GM12801 (cell line): Measurements from ENCODE around the gene GALNT1.

ENCODE experiments used
- TF ChIP-seq, protein P1 (sequence below): IDR thresholded peaks from one replicate; pipeline ENCODE4 v1.5.1; 2011; ENCODE audit warnings: control low read depth; ENCODE audit not compliant: insufficient read length; ENCODE audit errors: extremely low read depth

Gene GALNT1

DNA sequence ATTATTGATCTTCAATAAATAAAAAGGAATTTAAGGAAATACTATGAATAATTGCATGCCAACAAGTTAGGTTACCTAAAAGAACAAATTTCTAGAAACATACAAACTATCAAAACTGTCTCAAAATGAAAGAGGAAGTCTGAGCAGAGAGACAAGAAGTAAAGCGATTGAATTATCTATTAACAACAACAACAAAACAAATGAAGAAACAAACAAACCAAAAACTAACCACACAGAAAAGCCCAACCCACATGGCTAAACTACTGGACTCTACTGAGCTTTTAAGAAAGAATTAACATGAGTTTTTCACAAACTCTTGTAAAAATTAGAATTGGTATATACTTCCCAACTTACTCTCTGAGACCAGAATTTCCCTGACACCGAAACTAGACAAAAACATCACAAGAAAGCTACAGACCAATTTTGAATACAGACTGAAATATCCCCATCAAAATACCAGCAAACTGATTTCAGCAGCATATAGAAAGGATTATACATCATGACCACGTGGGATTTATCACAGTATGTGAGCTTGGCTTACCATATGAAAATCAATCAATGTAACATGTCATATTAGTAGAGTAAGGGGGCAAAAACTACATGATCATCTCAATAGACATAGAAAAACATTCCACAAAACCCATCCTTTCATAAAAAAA is 16.6 kb upstream of the GALNT1 start:
- TF ChIP-seq, protein P1, sequence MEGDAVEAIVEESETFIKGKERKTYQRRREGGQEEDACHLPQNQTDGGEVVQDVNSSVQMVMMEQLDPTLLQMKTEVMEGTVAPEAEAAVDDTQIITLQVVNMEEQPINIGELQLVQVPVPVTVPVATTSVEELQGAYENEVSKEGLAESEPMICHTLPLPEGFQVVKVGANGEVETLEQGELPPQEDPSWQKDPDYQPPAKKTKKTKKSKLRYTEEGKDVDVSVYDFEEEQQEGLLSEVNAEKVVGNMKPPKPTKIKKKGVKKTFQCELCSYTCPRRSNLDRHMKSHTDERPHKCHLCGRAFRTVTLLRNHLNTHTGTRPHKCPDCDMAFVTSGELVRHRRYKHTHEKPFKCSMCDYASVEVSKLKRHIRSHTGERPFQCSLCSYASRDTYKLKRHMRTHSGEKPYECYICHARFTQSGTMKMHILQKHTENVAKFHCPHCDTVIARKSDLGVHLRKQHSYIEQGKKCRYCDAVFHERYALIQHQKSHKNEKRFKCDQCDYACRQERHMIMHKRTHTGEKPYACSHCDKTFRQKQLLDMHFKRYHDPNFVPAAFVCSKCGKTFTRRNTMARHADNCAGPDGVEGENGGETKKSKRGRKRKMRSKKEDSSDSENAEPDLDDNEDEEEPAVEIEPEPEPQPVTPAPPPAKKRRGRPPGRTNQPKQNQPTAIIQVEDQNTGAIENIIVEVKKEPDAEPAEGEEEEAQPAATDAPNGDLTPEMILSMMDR = no peak

DNA sequence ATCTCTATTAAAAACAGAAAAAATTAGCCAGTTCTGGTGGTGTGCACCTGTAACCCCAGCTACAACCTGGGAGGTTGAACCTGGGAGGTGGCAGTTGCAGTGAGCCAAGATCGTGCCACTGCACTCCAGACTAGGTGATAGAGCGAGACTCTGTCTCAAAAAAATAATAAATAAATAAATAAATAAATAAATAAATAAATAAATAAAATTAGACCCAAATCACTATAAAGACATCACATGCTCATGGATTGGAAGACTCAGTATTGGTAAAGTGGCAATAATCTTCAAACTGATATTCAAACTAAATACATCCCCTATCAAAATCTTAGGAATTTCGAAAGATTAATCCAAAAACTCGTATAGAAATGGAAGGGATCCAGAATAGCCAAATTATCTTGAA is 15.5 kb upstream of the GALNT1 start:
- TF ChIP-seq, protein P1 = no peak

DNA sequence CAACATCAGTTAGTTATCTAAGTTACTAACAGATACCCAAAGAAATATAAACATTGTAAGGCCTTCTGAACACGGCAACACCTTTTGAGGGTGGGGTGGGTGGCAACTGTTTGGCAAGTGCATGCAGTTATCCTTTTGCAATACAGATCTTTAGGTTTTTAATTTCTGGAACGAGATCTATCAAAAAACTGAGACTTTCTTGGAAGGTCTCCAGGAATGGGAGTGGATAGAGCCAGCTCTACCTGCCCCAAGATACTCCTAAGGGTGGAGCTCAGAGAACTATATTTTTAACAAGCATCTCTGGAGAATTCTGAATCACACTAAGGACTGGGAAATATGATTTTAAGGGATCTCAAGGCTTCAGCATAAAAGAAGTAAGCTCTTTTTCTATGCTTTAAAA is 11.4 kb upstream of the GALNT1 start:
- TF ChIP-seq, protein P1 = no peak

DNA sequence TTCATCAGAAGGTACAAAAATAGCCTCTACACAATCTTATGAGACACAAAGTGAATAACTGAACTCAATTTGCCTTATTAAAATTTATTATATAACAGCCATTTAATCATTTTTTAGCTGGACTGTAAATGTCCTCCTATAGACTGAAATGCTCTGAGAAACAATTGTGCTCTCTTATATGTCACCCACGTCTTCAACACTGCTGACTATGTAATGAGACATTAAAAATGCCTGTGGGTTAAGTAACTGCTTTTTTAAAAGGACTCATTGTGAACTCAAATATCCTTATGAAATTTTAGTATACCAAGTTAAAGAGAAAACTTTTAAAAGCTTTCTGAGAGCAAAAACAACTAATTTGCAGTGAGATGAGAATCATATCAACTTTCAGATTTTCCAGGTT is 10.4 kb upstream of the GALNT1 start:
- TF ChIP-seq, protein P1 = no peak

DNA sequence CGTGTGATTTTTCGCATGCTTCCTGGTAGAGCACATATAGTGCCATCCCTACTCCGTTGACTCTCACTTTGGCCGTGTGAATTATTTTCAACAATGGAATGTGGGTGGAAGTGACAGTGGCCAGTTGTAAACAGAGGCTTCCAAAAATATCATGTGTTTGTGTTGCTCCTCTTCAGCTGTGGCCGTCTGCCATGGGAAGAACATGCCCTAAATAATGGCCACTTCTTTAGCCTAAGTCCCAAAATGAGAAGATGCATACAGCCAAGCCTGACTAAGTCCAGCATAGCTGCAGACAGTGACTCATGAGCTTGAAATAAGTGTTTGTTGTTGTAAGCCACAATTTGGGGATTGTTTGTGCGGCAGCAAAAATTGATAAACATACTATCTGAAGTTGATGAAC is 8.9 kb upstream of the GALNT1 start:
- TF ChIP-seq, protein P1 = no peak

DNA sequence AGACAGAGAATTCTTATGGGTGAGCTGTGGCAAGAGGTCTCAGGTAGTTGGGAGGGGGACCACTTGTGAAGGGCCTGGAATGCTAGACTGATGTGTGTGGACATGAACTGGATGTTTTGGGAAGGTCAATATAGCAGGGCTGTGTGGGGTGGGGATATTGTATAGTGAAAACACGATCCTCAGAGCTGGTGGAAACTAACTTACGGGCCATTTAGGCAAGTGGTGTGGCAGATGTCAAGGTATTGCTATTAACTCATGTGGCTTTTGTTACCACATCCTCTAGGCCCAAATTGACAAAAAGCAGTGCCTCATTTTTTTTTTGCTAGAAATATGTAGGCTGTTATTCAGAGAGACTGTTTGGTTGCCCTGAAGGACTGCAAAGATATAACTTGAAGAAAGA is 8.0 kb upstream of the GALNT1 start:
- TF ChIP-seq, protein P1 = no peak

DNA sequence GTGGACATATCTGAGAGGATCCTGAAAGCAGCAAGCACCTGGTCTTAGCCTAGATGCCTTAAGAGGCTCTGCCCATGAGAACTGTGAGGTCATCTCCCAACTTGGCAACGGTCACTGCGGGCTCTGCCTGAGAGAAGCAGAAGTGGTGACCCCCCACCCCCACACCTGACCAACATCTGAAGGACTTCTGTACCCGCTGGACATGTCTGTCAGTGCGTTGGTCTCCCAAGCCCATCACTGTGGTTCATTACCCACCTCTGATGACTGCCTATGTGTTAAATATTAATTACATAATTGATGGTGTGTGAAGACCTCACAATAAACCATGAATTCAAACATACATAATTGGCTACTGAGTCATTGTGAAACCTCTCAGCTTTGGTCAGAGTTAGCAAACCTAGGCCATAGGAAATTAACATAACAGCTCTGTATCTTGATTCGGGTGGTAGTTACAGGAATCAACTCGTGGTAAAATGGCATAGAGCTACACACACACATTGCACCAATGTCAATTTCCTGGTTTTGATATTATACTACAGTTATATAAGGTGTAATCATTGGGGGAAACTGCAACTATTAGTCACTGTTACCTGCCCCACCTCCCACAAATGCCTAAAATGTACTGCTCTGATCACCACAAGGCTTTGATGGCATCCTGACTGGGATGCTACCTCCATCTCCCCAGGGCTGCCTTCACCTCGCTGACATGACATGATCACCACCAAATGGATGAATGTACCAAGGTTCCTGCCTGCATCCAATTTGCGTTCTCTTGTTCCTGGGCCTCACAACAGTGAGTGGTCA is 4.3 kb upstream of the GALNT1 start:
- TF ChIP-seq, protein P1 = no peak
